22Rv1 (cell line): ENCODE measurements around the gene PEX10.

Experiments
- ZFX ChIP-seq: fragments of 450-650 bp; IDR thresholded peaks from 2 replicates; pipeline ENCODE4 v1.6.1; 2017; ENCODE audit warnings: antibody characterized with exemption, borderline replicate concordance
- TF ChIP-seq, protein P1 (sequence below): fragments of 450-650 bp; IDR thresholded peaks from 2 replicates; pipeline ENCODE4 v1.5.1; 2017; ENCODE audit warnings: mild to moderate bottlenecking

DNA sequence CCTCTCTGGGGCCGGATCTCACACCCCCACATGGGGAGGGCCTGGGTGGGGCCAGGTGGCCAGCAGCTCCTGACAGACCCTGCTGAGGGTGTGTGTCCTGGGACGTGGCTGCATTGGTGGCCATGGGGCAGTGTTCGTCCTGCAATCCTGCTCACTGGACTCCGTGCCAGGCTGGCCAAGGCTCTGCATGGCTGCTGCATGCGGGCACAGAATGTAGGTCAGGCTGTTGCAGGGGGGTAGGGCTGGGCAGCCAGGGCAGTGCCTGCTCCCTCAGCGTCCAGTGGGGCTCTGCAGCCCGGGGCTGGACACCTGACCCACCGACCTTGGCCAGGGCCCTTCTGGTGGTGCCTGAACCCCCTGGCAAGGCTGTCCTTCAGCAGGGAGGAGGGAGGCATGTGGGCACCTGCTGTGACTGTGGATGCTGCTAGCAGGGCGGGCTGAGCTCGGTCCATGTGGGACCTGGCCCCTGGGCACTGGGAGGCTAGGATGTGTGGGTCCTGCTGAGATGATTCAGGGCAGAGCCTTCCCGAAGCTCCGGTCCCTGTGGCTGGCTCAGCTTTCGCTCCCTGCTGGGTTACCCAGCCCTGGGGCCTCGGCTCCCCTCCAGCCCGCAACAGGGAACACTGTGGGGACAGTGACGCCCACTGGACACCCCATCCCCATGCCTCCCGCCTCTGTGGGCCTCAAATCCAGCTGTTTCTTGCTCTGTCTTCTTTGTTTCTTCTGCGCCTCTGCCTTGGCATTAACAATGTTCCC, 48.8 kb upstream of the PEX10 start:
- TF ChIP-seq, protein P1, sequence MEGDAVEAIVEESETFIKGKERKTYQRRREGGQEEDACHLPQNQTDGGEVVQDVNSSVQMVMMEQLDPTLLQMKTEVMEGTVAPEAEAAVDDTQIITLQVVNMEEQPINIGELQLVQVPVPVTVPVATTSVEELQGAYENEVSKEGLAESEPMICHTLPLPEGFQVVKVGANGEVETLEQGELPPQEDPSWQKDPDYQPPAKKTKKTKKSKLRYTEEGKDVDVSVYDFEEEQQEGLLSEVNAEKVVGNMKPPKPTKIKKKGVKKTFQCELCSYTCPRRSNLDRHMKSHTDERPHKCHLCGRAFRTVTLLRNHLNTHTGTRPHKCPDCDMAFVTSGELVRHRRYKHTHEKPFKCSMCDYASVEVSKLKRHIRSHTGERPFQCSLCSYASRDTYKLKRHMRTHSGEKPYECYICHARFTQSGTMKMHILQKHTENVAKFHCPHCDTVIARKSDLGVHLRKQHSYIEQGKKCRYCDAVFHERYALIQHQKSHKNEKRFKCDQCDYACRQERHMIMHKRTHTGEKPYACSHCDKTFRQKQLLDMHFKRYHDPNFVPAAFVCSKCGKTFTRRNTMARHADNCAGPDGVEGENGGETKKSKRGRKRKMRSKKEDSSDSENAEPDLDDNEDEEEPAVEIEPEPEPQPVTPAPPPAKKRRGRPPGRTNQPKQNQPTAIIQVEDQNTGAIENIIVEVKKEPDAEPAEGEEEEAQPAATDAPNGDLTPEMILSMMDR, result no peak
- no peak for TF ChIP-seq ZFX
